Gastrocnemius medialis (tissue), 4 donors: ENCODE data around the gene SERPINE3. TPM values are rescaled to one million over a fixed set of nuclear protein-coding genes. Genes with fewer than 3 reads are reported as not detected.

Source experiments
- ATAC-seq, 2 donors: fragments of 150-250 bp; one replicate each; pipeline ENCODE4 v1.9.1; 2016
- DNase-seq, 2 donors: peaks; one replicate each; pipeline ENCODE4 v3.0.0-alpha.2; 2019
- H3K27ac ChIP-seq, 4 donors: fragments of 200-600 bp; sonication (generic); 1 replicate in 1 of 4; 2 replicates in 3 of 4; pipeline ENCODE4 v1.5.1; 2016 to 2018; ENCODE audit warnings: mild to moderate bottlenecking in 2 of 4, moderate library complexity in 1 of 4
- H3K27me3 ChIP-seq, 3 donors: fragments of 200-600 bp; sonication (generic) in 2 of 3; 1 replicate in 1 of 3; 2 replicates in 2 of 3; pipeline versions ENCODE4 v1.5.1 to v1.6.0; 2016 to 2019; ENCODE audit warnings: mild to moderate bottlenecking in 1 of 3, moderate library complexity in 1 of 3
- H3K36me3 ChIP-seq, 2 donors: fragments of 200-600 bp; sonication (generic) in 1 of 2; one replicate each; pipeline ENCODE4 v1.5.1; 2017 to 2018
- H3K4me1 ChIP-seq, 2 donors: fragments of 200-600 bp; sonication (generic) in 1 of 2; one replicate each; pipeline ENCODE4 v1.5.1; 2016 to 2017; ENCODE audit warnings: mild to moderate bottlenecking in 2 of 2
- H3K4me3 ChIP-seq, 4 donors: fragments of 200-600 bp; sonication (generic) in 3 of 4; 1 replicate in 1 of 4; 2 replicates in 3 of 4; pipeline ENCODE4 v1.5.1; 2016 to 2019; ENCODE audit warnings: mild to moderate bottlenecking in 2 of 4
- H3K9me3 ChIP-seq, 3 donors: fragments of 200-600 bp; sonication (generic) in 2 of 3; 1 replicate in 1 of 3; 2 replicates in 2 of 3; pipeline ENCODE4 v1.5.1; 2016 to 2019
- POLR2A ChIP-seq, 2 donors: fragments of 450-650 bp; IDR thresholded peaks; one replicate each; pipeline ENCODE4 v1.6.1; 2017; ENCODE audit warnings: antibody characterized with exemption in 2 of 2, mild to moderate bottlenecking in 2 of 2, moderate library complexity in 2 of 2
- in situ Hi-C, 4 donors: fragments of 200-750 bp; cut with MboI; loops; one replicate each; pipeline versions ENCODE4 v1.15.0 to v1.8.0; 2017; ENCODE audit warnings: low sequenced_read_pairs in 4 of 4
- intact Hi-C: fragments of 100-400 bp; cut with DNase I; formaldehyde crosslinking; loops from one replicate; pipeline ENCODE4 v1.15.1; 2023; ENCODE audit warnings: low total_unique reads
- total RNA-seq, 4 donors: library from RNA; depleted of rRNA; stranded (reverse); fragments of >200 nt; gene quantifications; one replicate each; pipeline versions ENCODE4 v1.1.0 to v1.2.3, GENCODE V29; 2016
- TF ChIP-seq, protein P1 (sequence below), 5 experiments: fragments of 450-650 bp in 3 of 5; fragments of 200-600 bp in 2 of 5; sonication (generic) in 2 of 5; IDR thresholded peaks in 4 of 5; conservative IDR thresholded peaks in 1 of 5; 1 replicate in 4 of 5; 2 replicates in 1 of 5; pipeline ENCODE4 v1.5.1; 2016 to 2019; ENCODE audit warnings: antibody characterized with exemption in 5 of 5, mild to moderate bottlenecking in 3 of 5, moderate library complexity in 3 of 5

Gene SERPINE3
- total RNA-seq, 4 donors from 2014 or later = not detected

DNA sequence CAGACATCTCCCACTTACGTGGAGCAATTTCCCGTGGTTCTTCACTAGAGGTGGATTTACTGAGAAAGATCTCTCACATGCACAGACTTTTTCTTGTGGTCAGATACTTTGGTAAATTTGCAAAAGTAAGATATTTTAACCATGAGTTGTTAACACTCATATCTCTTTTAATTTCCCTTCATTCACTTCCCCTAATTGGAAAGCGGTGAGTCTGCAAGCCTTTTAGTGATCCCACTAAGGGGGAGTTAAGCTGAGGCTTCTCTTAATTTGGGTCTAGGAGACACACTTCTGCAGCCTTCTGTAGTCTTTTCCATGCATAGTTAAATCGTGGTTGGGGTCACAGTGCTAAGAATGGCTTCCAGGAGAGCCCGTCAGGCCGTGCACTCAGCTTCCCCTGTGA lies 30.7 kb upstream of the SERPINE3 start:
- intact Hi-C loops = no loop called here
- Histone ChIP-seq H3K27ac (no peak overlapping the region), H3K9me3 (no peaks in the 10 kb centered on the region), H3K4me3 (no peak overlapping the region), H3K27me3 (no peaks in the 10 kb centered on the region), H3K36me3 (no peaks in the 10 kb centered on the region), H3K4me1 (no peaks in the 10 kb centered on the region)
- no peak for TF ChIP-seq POLR2A (IDR thresholded peaks at IDR 0.05)
- TF ChIP-seq, protein P1, sequence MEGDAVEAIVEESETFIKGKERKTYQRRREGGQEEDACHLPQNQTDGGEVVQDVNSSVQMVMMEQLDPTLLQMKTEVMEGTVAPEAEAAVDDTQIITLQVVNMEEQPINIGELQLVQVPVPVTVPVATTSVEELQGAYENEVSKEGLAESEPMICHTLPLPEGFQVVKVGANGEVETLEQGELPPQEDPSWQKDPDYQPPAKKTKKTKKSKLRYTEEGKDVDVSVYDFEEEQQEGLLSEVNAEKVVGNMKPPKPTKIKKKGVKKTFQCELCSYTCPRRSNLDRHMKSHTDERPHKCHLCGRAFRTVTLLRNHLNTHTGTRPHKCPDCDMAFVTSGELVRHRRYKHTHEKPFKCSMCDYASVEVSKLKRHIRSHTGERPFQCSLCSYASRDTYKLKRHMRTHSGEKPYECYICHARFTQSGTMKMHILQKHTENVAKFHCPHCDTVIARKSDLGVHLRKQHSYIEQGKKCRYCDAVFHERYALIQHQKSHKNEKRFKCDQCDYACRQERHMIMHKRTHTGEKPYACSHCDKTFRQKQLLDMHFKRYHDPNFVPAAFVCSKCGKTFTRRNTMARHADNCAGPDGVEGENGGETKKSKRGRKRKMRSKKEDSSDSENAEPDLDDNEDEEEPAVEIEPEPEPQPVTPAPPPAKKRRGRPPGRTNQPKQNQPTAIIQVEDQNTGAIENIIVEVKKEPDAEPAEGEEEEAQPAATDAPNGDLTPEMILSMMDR (IDR thresholded peaks at IDR 0.05 in 4 of 5, conservative IDR thresholded peaks at IDR 0.05 in 1 of 5) = no peak
- in situ Hi-C loops = no loop called here
- DNase-seq (no peak), ATAC-seq (no peak)

- DNase-seq (no peak), ATAC-seq (no peak)
- TF ChIP-seq, protein P1 (IDR thresholded peaks at IDR 0.05 in 4 of 5, conservative IDR thresholded peaks at IDR 0.05 in 1 of 5) = no peak
- TF ChIP-seq POLR2A (IDR thresholded peaks at IDR 0.05) = no peak
- H3K27me3 ChIP-seq = no peaks in the 10 kb centered on the region
- no peaks in the 10 kb centered on the region for H3K9me3 ChIP-seq
- H3K36me3 ChIP-seq = no peaks in the 10 kb centered on the region
- H3K27ac ChIP-seq = no peak overlapping the region
- H3K4me3 ChIP-seq = no peak overlapping the region
- peaks cover 0 to 3% of the 10 kb centered on the region in 2 donors for H3K4me1 ChIP-seq
- in situ Hi-C loops (no loop called here), intact Hi-C loops (no loop called here)
Observed at GRCh38 chr13:51311231-51311630, 28.3 kb upstream of the SERPINE3 start.

DNA sequence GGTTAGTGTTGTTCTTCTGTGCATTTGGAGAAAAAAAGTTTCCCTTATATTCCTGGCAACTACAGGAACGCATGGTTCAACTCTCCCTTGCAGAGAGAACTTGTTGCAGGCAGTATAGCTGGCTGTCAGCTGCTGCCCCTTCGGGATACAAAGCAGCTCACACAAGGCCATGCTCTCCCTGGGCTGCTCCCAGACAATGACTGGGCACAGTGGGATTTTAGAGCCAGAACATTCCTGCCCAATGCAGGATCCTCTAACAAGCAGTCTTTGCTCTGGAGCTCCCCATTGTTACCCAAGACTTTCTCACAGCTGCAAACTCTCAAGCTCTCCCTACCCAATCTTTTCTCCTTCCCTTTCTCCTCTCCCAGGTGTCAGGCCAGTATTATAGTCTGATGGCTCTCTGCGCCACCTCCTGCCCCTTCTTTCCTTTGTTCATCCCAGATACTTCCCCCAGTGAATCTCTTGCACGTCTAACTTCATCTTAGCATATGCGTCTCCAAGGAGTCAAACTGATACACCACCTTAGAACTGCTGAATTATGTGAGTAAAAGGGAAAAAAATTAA lies 27.5 kb upstream of the SERPINE3 start:
- no peaks in the 10 kb centered on the region for H3K9me3 ChIP-seq
- in situ Hi-C loops = no loop called here
- H3K27ac ChIP-seq = no peak overlapping the region
- ATAC-seq (no peak), DNase-seq (no peak)
- H3K27me3 ChIP-seq = no peaks in the 10 kb centered on the region
- no peak for TF ChIP-seq POLR2A (IDR thresholded peaks at IDR 0.05)
- TF ChIP-seq, protein P1 (IDR thresholded peaks at IDR 0.05 in 4 of 5, conservative IDR thresholded peaks at IDR 0.05 in 1 of 5) = no peak
- intact Hi-C loops = no loop called here
- no peaks in the 10 kb centered on the region for H3K36me3 ChIP-seq
- H3K4me3 ChIP-seq = no peak overlapping the region
- H3K4me1 ChIP-seq = peaks cover 0 to 3% of the 10 kb centered on the region in 2 donors

GRCh38 chr13:51313619-51314018 lies 25.9 kb upstream of the SERPINE3 start:
- in situ Hi-C loops (no loop called here), intact Hi-C loops (no loop called here)
- peaks cover 0 to 3% of the 10 kb centered on the region in 2 donors for H3K4me1 ChIP-seq
- TF ChIP-seq, protein P1 (IDR thresholded peaks at IDR 0.05 in 4 of 5, conservative IDR thresholded peaks at IDR 0.05 in 1 of 5) = no peak
- no peak for TF ChIP-seq POLR2A (IDR thresholded peaks at IDR 0.05)
- H3K36me3 ChIP-seq = no peaks in the 10 kb centered on the region
- no peaks in the 10 kb centered on the region for H3K27me3 ChIP-seq
- no peak overlapping the region for H3K4me3 ChIP-seq
- ATAC-seq = no peak
- no peak for DNase-seq
- H3K27ac ChIP-seq = no peak overlapping the region
- no peaks in the 10 kb centered on the region for H3K9me3 ChIP-seq

GRCh38 chr13:51317262-51317661 lies 22.2 kb upstream of the SERPINE3 start:
- intact Hi-C loops (no loop called here), in situ Hi-C loops (no loop called here)
- Histone ChIP-seq H3K4me1 (peaks cover 0 to 3% of the 10 kb centered on the region in 2 donors), H3K27me3 (no peaks in the 10 kb centered on the region), H3K36me3 (no peaks in the 10 kb centered on the region), H3K4me3 (no peak overlapping the region), H3K27ac (no peak overlapping the region), H3K9me3 (no peaks in the 10 kb centered on the region)
- DNase-seq (no peak), ATAC-seq (no peak)
- no peak for TF ChIP-seq POLR2A (IDR thresholded peaks at IDR 0.05)
- TF ChIP-seq, protein P1 (IDR thresholded peaks at IDR 0.05 in 4 of 5, conservative IDR thresholded peaks at IDR 0.05 in 1 of 5) = no peak
